Measurements from ENCODE around the gene CNR2. TPM values are rescaled to one million over a fixed set of nuclear protein-coding genes. Genes with fewer than 3 reads are reported as not detected.
A peak's percentile ranks its signal among the peaks of the same experiment; 100 is the strongest.
"Not testable (repeated sequence)": the region's sequence is repeated elsewhere in the genome, so short reads cannot be mapped to it uniquely, and the experiment has no call there.

CNR2 gene
- total RNA-seq (under 1 TPM; 0.13 to 0.85 TPM), total RNA-seq (0 reads per million in 2 donors)

DNA sequence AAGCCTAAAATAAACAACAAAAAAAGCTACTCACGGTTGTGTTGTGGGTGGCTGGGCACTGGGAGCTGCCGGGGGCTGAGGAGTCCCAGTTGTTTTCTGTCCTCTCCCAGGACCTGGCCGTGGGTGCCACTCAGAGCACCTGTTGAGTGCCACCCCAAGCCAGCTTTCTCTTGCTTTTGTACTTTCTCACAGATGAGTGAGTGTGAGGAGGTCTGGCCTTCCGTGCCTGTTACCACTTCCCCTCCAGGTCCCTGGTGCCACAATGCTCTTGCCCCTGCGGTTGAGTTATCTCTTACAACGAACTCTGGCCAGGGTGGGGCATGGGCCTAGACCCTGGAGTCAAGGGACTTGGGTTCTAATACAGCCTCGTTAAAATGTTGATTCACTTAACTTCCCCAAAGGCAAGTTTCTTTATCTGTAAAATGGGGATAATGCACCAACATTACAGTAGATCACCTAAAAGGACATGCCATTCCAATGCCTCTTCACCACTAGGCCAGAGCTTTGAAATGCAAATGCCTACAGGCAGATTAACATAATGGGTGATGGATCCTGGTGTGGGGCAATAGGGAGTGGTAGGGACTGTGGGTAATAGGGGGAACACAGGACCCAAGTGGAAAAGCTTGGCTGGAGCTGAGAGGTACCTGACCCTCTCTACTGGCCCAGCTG is at the start of gene CNR2:
CNR2 (minus strand) TSS at position 151 of the 669 bp plus-strand sequence. CDS start 37,745 bp downstream, outside the sequence.
- no peaks in the 10 kb centered on the region for H3K9me3 ChIP-seq (ENCODE audit: control insufficient read depth, low read length, poor library complexity, severe bottlenecking)
- peaks cover 21% of the 10 kb centered on the region for H3K4me1 Mint-ChIP-seq
- H3K36me3 Mint-ChIP-seq (ENCODE audit: low read depth) = peaks cover 2% of the 10 kb centered on the region
- peaks cover 13% of the 10 kb centered on the region for H3K27me3 Mint-ChIP-seq
- H3K4me3 Mint-ChIP-seq = peak within 1 kb of the TSS; percentile 57
- DNase-seq (no peak), ATAC-seq (peak; percentile 55)
- H3K27ac Mint-ChIP-seq = no peak within 1 kb of the TSS

DNA sequence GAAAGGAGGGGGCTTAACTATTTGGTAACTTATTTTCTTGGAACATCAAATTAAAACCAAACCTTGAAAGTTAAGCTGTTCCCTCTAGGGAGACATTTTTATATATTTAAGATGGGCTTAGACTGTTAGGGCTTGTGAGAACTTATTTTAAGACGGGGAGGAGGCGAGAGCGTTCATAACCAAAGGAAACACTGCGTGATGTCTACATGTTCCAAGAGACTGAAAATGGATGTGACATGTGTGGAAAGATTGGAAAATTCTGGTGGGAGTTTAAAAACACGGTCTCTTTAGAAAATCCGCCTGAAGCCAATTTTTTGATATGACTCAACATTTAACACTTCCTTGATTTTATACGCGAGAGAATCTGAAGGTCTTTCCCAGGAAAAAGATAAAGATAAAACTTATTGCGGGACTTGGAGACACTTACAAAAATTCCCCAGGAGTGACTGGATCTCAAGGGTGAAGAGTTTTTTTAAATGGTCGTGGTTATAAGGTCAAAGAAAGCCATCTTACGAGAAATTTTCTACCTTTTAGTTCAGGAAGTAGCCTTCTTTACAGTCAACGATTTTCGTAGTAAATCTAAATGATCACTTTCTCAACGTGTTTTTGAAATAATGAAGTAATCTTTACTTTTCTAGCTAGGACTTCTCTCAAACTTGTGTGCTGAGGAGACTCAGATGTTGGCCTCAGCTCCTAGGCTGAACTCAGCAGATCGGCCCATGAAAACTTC is 47.3 kb upstream of the CNR2 start:
- H3K4me1 Mint-ChIP-seq = peaks cover 30% of the 10 kb centered on the region
- no peaks in the 10 kb centered on the region for H3K9me3 ChIP-seq (ENCODE audit: control insufficient read depth, low read length, poor library complexity, severe bottlenecking)
- H3K36me3 Mint-ChIP-seq (ENCODE audit: low read depth) = peaks cover 2% of the 10 kb centered on the region
- H3K4me3 Mint-ChIP-seq = peak overlapping the region; percentile 100
- no peaks in the 10 kb centered on the region for H3K27me3 Mint-ChIP-seq
- no peak for DNase-seq
- H3K27ac Mint-ChIP-seq = peak overlapping the region; percentile 100
- no peak for ATAC-seq

DNA sequence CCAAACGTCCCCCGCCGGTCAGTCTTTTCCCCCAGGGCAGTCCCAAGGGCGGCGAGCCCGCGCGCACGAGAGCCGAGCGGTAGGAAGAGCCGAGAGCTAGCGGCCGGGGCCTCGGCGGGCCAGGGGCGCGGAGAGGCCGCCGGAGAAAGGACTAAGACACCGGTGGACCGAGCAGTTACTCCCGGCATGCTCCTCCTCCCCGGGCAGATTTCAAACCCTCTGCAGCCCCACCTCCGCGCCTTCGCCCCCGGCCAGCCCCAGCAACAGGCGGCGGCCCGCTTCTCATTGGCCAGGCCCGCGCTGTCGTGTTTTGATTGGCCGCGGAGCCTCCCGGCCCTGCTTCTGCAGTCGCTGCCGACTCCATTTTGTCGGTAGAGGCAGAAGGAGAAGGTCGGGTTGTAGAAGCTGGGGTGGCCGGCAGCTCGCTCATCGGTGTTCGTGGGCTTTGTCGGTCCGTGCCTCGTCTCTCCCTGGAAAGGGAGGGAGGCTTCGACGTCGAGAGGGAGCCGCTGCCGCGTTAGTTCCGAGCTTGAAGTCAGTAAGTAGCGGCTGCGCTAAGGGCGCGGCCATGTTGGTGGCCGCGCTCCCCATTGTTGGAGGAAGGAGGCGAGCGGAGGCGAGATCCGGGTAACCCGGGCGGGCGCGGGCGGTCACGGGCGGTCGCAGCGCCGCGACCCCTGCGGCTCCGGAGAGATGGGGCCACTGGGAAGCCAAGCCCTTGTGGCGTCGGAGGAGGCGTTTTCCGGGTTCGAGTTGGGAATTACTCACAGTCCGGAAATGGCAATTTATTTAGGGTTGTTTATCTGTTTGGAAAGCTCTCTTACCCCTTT is 46.5 kb upstream of the CNR2 start, which contains the start of gene PNRC2:
PNRC2 (plus strand) TSS at position 368 of the 830 bp plus-strand sequence. CDS start 1,630 bp downstream, outside the sequence.
- Mint-ChIP-seq H3K4me1 (peaks cover 32% of the 10 kb centered on the region), H3K27ac (peak within 1 kb of the TSS; percentile 100), H3K36me3 (ENCODE audit: low read depth) (peaks cover 2% of the 10 kb centered on the region), H3K27me3 (no peaks in the 10 kb centered on the region), H3K4me3 (peak within 1 kb of the TSS; percentile 100)
- DNase-seq (peak; percentile 92 to 94 (median 93)), ATAC-seq (peak; percentile 86)
- no peaks in the 10 kb centered on the region for H3K9me3 ChIP-seq (ENCODE audit: control insufficient read depth, low read length, poor library complexity, severe bottlenecking)

DNA sequence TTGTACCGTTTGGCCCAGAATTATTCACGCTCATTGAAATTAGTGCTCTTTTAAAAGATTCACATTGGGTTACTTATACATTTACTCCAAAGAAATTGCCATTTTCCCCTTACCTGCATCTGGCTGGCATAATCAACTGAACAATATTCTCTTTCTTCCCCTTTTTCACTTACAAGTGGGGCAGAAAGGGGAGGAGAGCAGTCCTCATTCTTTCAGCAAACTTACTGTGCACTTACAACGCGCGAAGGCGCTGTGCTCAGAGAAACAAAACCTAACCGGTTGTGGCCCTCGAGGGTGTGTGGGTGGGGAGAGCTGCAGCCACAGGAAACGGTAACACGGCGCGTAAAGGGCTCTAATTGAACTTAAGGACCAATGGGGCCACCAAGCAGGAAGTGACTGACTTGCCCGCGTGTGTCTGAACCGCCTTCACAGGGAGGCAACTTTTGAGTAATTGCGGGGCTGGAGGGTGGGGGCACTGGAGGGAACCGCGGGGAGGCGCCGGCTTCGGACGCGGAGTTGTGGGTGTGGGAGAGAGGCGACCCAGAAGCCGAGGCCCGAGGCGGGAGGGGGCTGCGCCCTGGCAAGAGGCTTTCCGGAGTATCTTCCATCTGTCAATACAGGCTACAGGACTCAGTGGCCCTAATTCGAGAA is 45.8 kb upstream of the CNR2 start:
- peak; percentile 75 to 87 (median 76) for DNase-seq
- Mint-ChIP-seq H3K4me3 (peak overlapping the region; percentile 100), H3K4me1 (peaks cover 29% of the 10 kb centered on the region), H3K27ac (peak overlapping the region; percentile 100), H3K36me3 (ENCODE audit: low read depth) (peaks cover 2% of the 10 kb centered on the region), H3K27me3 (no peaks in the 10 kb centered on the region)
- no peaks in the 10 kb centered on the region for H3K9me3 ChIP-seq (ENCODE audit: control insufficient read depth, low read length, poor library complexity, severe bottlenecking)
- peak; percentile 83 for ATAC-seq

DNA sequence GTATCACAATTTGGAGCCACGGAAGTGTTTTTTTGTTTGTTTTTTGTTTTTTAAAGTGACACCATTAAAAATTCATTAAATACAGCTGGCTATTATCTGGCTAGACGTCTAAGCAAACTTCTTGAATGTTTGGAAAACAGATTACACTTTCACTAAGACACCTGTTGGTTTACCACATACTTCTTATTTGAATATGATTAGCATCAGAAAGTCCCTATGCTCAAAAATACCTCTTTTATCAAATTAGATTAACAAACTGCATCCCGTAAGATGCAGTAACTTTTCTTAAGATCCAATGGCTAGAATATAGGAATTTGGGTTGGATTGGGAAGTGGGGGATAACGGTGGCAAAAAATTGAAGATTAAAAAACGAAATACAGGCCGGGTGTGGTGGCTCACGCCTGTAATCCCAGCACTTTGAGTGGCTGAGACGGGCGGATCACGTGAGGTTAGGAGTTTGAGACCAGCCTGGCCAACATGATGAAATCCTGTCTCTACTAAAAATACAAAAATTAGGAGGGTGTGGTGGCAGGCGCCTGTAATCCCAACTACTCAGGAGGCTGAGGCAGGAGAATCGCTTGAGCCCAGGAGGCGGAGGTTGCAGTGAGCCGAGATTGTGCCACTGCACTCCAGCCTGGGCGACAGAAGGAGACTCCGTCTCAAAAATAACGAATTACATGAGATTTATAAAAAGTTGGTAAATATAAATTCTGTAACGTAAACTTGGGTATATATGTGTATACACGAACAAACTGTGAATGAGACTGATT is 45.1 kb upstream of the CNR2 start:
- Mint-ChIP-seq H3K27ac (peak overlapping the region; percentile 100), H3K4me1 (peaks cover 29% of the 10 kb centered on the region), H3K4me3 (peak overlapping the region; percentile 100)
- not testable (repeated sequence) for H3K9me3 ChIP-seq (ENCODE audit: control insufficient read depth, low read length, poor library complexity, severe bottlenecking); H3K36me3 Mint-ChIP-seq (ENCODE audit: low read depth); H3K27me3 Mint-ChIP-seq; ATAC-seq; DNase-seq

DNA sequence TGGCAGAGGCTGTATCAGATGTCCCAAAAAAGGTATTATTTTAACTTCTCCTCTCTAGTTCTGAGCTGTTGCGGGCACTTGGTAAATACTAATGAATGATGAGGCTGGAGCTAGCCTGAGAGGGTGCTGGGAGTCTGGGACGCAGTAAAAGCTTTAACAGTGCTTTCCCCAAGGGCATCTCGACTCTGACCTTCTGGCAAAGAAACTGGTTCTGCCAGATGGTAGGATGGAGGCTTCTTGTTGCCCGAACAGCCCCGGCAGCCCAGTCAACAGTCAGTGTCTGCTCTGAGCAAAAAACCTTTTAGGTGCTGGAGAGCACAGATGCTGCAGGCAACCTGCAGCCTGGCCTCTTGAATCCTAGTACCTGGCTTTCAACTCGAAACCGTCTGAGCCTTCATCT is 43.9 kb upstream of the CNR2 start:
- DNase-seq (no peak), ATAC-seq (no peak)
- Mint-ChIP-seq H3K36me3 (ENCODE audit: low read depth) (peaks cover 2% of the 10 kb centered on the region), H3K27ac (no peak overlapping the region), H3K27me3 (no peaks in the 10 kb centered on the region), H3K4me1 (peaks cover 26% of the 10 kb centered on the region), H3K4me3 (no peak overlapping the region)
- H3K9me3 ChIP-seq (ENCODE audit: control insufficient read depth, low read length, poor library complexity, severe bottlenecking) = no peaks in the 10 kb centered on the region

DNA sequence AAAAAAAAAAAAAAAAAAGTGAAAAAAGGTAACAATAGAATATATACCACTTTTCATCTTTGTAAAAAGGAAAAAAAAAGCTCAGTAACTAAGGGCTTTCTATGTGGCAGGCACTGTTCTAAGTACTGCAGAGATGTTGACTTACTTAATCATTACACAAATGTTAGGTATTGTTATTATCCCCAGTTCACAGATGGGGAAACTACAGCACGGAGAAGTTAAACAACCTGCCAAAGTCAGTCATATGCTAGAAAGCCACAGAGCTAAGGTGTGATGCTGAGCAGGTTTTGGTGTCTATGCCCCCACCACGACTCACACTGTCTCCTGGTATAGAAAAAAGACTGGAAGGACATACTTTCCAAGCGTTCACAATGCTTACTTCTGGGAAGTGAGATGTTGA is 39.9 kb upstream of the CNR2 start:
- Mint-ChIP-seq H3K4me1 (peaks cover 9% of the 10 kb centered on the region), H3K27ac (no peak overlapping the region)
- no peak for ATAC-seq

DNA sequence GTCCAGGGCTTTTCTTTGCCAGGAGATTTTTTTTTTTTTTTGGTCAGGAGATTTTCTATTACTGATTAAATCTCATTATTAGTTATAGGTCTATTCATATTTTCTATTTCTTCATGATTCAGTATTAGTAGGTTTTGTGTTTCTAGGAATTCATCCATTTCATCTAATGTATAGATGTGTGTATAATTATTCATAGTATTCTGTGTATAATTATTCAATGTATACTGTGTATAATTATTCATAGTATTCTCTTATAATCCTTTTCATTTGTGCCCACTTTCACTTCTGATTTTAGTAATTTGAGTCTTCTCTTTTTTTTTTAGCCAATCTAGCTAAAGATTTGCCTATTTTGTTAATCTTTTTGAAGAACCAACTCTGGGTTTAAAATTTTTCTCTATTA is 34.2 kb upstream of the CNR2 start:
- H3K27me3 Mint-ChIP-seq = peaks cover 11% of the 10 kb centered on the region
- H3K4me3 Mint-ChIP-seq = no peak overlapping the region
- no peak for DNase-seq
- H3K27ac Mint-ChIP-seq = no peak overlapping the region
- peaks cover 3% of the 10 kb centered on the region for H3K36me3 Mint-ChIP-seq (ENCODE audit: low read depth)
- no peaks in the 10 kb centered on the region for H3K4me1 Mint-ChIP-seq
- no peak for ATAC-seq
- no peaks in the 10 kb centered on the region for H3K9me3 ChIP-seq (ENCODE audit: control insufficient read depth, low read length, poor library complexity, severe bottlenecking)

More for the DNA sequence above, 39.9 kb upstream of the CNR2 start:
- Mint-ChIP-seq H3K36me3 (ENCODE audit: low read depth) (no peaks in the 10 kb centered on the region), H3K27me3 (no peaks in the 10 kb centered on the region), H3K4me3 (no peak overlapping the region)
- no peak for DNase-seq
- H3K9me3 ChIP-seq (ENCODE audit: control insufficient read depth, low read length, poor library complexity, severe bottlenecking) = no peaks in the 10 kb centered on the region

DNA sequence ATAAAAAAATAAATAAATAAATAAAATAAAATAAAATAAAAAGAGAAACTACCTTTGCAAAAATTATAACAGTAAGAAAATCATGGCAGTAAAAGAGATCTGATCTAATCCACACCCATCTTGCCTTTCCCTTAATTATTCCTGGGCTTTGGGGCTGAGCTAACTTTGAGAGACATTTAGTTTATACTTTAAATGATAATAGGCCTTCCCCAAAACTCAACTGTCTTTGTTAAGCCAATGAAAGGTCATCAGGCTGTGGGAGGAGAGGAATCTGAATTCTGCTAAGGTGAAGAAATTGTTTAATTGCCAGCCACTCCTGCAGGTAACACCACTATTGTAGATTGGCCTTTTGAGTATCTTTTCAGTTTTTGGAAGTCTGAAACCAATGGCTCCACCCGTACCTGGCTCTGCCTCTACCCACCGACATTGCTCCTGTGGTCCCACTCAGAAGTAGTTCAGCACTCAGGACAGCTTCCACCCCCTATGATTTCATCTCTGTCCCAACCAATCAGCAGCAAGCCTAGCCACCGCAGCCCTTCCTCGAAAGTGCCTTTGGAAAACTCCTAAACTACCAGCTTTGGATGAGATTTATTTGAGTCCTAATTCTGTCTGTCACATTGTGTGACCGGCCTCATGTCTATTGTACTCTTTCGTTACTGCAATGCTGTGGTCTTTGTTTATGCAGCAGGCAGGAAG is 23.5 kb upstream of the CNR2 start:
- H3K36me3 Mint-ChIP-seq (ENCODE audit: low read depth) = no peaks in the 10 kb centered on the region

DNA sequence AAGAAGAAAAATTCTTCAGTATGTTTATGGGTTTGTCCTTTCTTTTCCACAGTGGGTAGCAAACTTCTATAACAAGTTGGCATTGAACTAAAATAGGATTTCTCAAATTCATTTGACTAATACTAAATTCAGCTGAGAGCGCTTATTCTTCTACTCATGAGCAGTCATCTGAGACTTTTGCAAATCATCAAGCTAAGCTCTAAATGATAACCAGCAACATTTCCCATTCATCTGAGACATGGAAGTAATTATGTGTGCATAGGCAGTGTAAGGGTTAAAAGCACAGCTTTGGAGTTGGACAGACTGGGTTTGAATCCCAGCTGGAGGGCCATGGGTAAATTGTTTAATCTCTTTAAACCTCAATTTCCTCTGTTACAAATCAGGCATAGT is 18.3 kb upstream of the CNR2 start:
- DNase-seq (no peak), ATAC-seq (no peak)
- H3K36me3 Mint-ChIP-seq (ENCODE audit: low read depth) = no peaks in the 10 kb centered on the region
- no peak overlapping the region for H3K27ac Mint-ChIP-seq
- H3K27me3 Mint-ChIP-seq = peaks cover 17% of the 10 kb centered on the region
- H3K4me3 Mint-ChIP-seq = no peak overlapping the region
- peaks cover 2% of the 10 kb centered on the region for H3K4me1 Mint-ChIP-seq
- H3K9me3 ChIP-seq (ENCODE audit: control insufficient read depth, low read length, poor library complexity, severe bottlenecking) = no peaks in the 10 kb centered on the region

More for the DNA sequence above, 23.5 kb upstream of the CNR2 start:
- Mint-ChIP-seq H3K4me3 (no peak overlapping the region), H3K27ac (no peak overlapping the region), H3K27me3 (peaks cover 7% of the 10 kb centered on the region), H3K4me1 (no peaks in the 10 kb centered on the region)
- no peak for DNase-seq
- ATAC-seq = no peak
- H3K9me3 ChIP-seq (ENCODE audit: control insufficient read depth, low read length, poor library complexity, severe bottlenecking) = no peaks in the 10 kb centered on the region

DNA sequence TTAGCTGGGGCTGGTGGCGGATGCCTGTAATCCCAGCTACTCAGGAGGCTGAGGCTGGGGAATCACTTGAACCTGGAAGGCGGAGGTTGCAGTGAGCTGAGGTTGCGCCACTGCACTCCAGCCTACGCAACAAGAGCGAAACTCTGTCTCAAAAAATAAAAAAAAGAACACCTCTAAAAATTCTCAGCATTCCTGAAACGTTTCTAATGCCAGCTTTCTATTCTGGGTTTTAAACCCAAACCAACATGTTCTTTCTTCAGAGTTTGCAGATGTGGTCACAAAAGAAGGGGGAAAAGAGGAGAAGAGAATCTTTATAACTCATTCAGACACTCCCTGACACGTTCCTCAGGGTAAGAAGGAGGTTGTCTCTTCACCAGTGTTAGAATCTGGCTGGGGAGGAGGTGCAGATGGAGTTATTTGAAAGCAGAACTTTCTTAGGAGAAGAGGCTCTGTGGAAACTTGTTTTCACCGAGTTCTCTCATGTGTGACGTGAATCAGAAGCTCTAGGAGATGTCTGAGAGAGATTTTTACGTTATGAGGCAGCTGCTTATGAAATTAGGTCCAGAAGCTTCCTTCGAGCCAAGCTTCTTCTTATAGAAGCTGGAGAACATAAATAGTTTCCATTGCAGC is 17.8 kb upstream of the CNR2 start:
- peaks cover 2% of the 10 kb centered on the region for H3K4me1 Mint-ChIP-seq
- no peaks in the 10 kb centered on the region for H3K36me3 Mint-ChIP-seq (ENCODE audit: low read depth)
- H3K4me3 Mint-ChIP-seq = no peak overlapping the region
- DNase-seq (no peak), ATAC-seq (no peak)
- H3K27ac Mint-ChIP-seq = no peak overlapping the region
- H3K27me3 Mint-ChIP-seq = peaks cover 17% of the 10 kb centered on the region
- H3K9me3 ChIP-seq (ENCODE audit: control insufficient read depth, low read length, poor library complexity, severe bottlenecking) = no peaks in the 10 kb centered on the region
